Stimulated activated CD8-positive, alpha-beta memory T cell treated with anti-CD3 and anti-CD28 coated beads, Interleukin-4, amount 100 ng/mL, for 4 hours (primary cell): ENCODE results near the gene ZBTB8B.
"Not testable (repeated sequence)": the region's sequence is repeated elsewhere in the genome, so short reads cannot be mapped to it uniquely, and the experiment has no call there.

Experiments used
- DNase-seq, 2 donors: peaks; one replicate each; pipeline ENCODE4 v3.0.0-alpha.2; 2020; ENCODE audit warnings: low read depth in 2 of 2, low spot score in 1 of 2

Gene ZBTB8B

DNA sequence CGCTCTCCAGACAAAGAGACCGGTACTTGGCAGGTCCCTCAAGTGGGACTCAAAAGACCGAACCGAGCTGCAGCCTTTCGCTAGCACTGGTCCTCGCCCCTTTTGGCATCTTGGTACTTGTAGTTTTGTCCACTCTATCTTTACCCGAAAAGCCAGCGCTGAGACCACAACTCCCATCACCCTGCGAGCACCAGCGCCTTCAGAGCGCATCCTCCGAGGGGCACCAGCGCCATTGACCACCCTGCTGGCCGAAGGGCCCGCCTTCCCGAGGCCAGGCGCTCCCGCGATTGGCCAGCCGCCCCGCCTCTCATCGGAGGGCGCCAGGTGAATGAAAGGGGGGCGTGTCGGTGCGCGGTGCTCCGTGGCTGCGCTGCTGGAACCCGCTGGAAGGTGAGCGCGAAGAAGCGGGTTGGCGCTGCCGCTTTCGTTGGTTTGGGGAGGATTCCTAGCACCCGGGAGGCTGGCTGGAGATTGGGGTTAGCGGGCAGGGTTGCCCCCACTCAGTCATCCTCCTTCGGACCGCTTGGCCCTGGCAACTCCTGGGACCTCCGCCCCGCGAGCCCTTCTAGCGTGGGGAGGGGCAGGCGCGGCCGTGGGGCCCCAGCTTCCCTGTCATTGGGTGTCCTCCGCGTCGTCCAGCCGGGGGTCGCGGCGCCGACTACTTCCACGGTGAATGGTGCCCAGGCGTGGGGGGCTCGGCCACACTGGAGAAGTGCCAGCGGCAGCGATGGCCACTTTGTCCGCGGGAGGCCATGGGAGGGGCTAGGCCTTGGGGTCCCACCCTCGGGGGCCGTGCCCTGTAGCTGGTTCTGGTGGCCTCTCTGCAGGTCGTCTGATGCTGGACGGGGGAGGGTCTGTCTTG, at the start of gene ZBTB8B:
Gene ZBTB8B (plus strand): TSS at position 357 of the 862 bp plus-strand sequence. CDS start 5,553 bp downstream, outside the sequence.
- DNase-seq, result no peak

DNA sequence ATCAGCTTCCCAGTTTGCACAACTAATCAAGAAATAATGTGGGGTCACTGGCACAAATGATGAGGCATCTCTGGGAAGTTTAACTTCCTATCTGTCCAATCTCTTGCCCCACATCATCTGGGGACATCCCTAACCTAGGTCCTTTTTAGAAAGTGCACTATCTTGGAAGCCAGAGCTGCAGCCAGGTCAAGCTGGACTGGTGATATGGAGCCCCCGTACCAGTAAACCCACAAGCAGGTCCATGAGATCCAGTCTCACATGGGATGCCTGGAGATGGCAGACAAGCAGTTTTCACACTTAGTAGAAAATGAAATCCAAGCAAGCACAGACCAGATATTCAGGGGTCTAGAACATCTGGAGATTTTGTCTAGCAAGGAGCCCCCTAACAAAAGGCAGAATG, 43.1 kb upstream of the ZBTB8B start:
- DNase-seq, result no peak

DNA sequence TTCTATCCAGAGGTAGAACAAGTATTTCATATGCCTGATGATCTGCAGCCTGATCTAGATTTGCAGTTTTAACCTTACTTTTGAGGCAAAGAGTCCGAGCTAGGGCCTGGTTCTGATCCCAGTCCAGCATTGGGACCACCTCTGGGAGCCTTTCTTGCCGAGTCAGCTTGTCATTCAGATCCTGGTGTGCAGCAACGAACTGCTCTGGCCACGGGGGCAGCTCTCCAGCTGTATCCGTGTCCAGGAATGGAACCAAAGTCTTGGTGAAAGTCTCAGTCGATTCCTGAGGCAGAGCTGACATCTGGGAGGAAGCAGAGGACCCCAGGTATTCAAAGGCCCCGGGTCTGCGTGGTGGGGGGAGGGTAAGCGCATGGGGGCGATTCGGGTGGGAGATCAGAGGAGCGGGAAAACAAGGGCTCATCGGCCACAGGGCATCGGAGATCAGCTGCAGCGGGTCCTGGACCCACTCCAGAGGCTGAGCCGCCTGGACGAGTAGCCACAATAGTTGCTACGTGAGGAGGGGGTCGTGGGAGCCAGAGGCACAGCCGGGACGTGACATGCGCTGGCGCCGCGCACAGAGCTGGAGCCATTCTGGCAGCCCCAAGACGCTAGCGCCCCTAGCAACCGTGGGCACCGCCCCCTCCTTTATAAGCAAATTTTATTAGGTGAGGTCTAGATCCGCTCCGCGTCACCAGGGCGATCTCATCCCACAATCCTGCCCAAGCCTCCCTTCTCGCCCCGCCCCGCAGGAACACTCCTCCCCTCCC, 38.2 kb upstream of the ZBTB8B start:
- DNase-seq, result no peak

DNA sequence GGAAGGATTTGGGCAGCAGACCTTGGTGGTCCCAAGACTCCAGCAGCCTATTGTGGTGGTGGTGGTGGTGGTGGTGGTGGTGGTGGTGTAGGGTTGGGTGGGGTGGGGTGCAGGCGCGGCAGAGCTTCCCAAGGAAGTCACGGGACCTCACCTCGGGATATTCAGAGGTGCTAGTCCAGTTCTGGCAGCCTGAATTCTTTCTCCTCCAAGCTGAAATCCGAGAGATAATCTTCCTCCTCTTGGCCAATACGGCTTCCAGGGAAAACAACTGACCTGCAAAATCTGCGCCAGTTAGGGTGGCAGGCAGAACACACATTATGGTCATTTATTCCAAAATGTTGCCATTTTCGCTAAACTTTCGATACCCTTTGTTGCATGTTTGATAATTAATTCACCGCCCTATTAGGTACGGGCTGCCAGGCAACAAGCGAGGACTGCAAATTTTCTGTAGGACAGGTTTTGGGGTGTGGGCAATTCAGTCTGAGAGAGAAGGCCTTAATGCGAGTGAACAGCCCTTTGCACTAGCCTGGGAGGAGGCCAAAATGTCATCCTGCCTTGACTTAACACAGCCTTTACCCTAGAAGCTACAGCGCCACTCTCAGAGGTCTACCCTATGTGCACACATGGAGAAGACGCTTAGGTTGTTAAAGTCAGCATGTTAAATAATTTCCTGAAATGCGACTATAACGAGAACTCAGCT, 37.5 kb upstream of the ZBTB8B start:
- no peak for DNase-seq

DNA sequence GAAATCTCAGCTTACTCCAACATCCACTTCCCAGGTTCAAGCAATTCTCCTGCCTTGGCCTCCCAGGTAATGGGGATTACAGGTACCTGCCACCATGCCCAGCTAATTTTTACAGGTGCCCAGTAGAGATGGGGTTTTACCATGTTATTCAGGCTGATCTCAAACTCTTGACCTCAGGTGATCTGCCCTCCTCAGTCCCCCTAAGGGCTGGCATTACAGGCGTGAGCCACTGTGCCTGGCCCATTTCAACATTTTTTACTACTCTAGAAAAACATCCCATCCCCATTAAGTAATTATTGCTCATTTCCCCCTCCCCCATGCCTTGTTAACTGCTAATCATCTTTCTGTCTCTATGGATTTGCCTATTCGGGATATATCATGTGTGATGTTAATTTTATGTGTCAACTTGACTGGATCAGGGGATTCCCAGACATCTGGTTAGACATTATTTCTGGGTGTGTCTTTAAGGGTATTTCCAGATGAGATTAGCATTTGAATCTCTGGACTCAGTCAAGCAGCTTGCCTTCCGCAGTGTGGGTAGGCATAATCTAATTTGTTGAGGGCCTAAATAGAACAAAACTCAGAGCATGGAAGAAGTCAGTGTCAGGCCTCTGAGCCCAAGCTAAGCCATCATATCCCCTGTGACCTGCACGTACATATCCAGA, 33.0 kb upstream of the ZBTB8B start:
- no peak for DNase-seq

DNA sequence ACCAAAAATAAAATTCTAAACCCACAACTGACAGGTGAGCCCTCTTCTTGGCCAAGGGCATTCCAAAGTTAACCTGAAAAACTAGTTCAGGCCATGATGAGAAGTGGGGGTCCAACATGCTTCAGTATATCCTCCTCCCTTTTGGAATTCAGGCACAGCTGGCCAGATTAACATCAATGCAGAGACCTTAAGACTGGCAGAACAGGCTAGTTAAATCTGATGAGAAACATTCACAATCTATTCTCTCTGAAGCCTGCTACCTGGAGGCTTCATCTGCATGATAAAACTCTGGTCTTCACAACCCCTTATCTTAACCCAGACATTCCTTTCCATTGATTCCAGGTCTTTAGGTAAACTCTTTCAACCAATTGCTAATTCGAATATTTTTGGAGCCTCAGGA, 26.7 kb upstream of the ZBTB8B start:
- DNase-seq, result no peak

DNA sequence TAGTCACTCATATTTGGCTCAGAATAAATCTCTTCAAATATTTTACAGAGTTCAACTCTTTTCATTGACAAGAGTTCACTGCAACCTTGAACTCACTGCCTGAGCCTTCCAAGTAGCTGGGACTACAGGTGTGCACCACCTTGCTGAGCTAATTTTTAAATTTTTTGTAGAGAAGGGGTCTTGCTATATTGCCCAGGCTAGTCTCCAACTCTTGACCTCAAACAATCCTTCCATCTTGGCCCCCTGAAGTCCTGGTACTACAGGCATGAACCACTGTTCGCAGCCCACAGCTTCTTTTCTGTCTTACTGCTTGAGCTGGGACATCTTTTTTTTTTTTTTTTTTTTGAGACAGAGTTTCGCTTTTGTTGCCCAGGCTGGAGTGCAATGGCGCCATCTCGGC, 26.1 kb upstream of the ZBTB8B start:
- DNase-seq, result not testable (repeated sequence)

DNA sequence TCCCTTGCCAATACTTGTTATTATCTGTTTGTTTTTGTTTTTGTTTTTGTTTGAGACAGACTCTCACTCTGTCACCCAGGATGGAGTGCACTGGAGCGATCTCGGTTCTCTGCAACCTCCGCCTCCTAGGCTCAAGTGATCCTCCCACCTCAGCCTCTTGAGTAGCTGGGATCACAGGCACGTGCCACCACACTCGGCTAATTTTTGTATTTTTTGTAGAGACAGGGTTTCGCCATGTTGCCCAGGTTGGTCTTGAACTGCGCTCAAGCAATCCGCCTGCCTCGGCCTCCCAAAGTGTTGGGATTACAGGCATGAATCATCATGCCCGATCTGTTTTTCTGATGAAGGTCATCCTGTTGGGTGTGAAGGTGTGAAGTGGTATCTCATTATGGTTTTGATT, 23.4 kb upstream of the ZBTB8B start:
- not testable (repeated sequence) for DNase-seq

DNA sequence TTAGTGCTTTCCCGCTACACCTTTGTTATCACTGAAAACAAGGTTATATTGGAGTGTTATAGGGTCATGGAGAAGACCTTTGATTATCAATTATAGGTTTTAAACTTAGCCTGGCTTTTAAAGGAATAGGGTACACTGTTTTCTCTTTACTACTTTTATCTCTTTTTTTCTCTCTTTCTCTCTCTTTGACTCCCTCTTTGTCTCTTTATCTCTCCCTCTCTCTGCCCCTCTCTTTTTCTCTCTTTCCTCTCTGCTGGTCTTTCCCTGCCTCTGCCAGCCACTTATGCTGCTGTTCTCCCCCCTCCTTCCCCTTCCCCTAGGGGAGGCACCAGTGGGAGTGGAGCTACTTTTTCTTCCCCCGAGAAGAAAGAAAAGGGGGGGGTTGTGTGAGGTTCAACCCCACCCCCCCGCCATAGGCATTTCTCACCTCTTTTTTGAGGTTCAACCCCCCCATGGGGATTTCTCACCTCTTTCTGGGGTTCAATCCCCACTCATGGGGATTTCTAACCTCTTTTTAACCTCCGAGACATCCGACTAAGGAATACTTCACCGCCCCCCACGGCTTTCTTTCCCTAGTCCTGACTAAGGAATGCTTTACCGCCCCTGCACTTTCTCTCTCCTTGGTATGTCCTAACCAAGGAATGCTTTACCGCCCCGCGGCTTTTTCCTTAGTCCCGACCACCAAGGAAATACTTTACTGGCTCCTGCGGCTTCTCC, 17.2 kb upstream of the ZBTB8B start:
- no peak for DNase-seq

DNA sequence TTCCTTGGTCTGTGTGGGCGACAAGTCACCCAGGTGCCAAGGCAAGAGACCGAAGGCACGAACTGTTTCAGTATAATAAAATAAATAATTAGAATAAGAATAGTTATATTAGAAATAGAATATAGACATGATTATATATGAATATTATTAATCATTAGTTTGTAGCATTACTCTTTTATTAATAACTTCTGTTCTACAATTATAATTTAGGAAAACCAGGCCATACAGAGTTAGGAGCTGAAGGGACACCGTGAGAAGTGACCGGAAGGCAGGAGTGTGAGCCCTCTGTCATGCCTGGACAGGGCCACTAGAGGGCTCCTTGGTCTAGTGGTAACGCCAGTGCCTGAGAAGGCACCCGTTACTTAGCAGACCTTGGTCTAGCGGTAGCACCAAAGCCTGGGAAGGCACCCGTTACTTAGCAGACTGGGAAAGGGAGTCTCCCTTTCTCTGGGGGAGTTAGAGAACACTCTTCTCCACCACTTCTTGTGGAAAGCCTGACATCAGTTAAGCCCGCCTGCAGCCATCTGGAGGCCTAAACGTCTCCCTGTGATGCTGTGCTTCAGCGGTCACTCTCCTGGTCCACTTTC, 16.6 kb upstream of the ZBTB8B start:
- DNase-seq, result not testable (repeated sequence)

DNA sequence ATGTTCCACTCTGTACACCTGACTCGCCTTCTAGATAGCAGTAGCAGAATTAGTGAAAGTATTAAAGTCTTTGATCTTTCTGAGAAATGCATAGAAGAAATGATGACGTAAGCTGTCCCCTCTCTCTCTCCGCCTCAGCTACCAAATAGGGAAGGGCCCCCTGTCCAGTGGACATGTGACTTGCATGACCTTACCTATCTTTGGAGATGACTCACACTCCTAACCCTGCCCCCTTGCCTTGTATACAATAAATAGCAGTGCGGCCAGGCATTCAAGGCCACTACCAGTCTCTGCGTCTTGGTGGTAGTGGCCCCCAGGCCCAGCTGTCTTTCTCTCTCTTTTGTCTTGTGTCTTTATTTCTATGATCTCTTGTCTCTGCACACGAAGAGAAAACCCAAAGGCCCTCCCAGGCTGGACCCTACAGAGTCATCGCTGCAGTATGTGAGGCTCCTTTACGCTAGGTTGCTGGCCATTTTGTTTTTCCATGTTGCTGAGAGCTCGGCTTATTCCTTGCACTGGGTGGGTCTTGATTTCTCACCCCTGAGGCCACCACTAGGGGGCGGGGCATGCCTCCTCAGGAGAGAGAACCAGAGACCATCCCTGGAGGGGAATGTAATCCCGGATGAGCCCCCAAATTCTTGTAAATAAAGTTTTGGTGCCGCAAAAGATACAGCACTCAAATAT, 16.0 kb upstream of the ZBTB8B start:
- DNase-seq, result no peak

DNA sequence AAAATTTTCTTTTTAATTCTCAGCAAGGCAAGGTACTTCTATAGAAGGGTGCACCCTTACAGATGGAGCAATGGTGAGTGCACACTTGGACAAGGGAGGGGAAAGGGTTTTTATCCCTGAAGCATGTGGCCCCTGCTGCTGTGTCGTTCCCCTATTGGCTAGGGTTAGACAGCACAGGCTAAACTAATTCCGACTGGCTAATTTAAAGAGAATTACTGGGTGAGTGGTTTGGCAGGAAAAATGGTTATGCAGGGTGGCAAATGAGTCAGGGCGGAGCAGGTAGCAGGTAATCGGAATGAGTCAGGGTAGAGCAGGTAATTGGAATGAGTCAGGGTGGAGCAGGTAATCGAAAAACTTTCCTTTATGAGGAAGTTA, 15.4 kb upstream of the ZBTB8B start:
- DNase-seq, result not testable (repeated sequence)

DNA sequence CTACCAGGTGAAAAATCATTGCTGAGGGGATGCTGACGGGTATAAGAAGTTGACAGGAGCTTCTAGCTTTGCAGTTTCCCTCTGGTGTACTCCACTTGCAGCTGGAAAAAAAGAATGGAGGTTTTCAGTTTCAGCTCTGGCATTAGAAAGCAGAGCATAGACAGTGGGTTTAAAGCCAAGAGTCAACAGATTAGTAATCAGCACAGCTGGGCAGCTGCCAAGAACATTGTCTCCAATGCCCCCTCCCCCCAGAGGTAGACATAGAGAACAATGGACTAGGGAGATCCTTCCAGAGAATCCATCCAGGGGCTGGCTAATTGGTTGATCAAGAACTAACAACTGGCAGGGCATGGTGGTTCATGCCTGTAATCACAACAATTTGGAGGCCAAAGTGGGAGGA, 10.1 kb upstream of the ZBTB8B start:
- DNase-seq, result no peak

DNA sequence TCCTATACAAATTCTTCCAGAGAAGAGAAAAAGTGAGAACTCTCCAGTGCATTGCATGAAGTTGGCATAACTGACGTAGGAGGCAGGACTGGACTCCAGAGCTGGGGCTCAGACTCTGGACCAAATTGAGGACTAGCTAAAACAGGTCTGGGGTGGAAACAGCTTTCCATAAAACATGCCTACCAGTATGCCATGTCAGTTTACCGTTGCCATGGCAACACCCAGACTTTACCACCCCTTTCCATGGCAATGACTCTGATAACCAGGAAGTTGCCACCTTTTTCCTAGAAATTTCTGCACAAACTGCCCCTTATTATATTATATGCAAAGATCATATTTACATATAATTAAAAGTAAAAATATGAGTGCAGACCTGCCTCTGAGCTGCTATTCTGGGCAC, 8.9 kb upstream of the ZBTB8B start:
- no peak for DNase-seq

DNA sequence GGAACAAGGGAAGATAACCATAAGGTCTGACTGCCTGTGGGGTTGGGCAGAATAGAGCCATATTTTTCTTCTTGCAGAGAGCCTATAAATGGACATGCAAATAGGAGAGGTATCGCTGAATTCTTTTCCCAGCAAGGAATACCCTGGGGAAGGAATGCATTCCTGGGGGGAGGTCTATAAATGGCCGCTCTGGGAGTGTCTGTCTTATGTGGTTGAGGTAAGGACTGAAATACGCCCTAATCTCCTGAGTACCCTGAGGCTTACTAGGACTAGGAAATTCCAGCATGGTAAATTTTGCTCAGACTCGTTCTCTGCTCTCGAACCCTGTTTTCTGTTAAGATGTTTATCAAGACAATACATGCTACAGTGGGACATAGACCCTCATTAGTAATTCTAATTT, 6.1 kb upstream of the ZBTB8B start:
- DNase-seq, result not testable (repeated sequence)

DNA sequence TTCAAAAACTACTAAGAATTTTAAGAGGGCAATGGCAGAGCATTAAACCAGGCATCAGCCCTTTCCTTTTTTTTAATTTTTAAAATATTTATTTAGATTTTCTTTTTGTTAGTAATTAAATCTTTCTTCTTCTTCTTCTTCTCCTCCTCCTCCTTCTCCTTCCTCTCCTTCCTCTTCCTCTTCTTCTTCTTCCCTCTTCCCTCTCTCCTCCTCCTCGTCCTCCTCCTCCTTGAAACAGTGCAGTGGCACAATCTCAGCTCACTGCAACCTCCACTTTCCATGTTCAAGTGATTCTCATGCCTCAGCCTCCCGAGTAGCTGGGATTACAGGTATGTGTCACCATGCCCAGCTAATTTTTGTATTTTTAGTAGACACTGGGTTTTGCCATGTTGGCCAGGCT, 1.9 kb upstream of the ZBTB8B start:
- not testable (repeated sequence) for DNase-seq

DNA sequence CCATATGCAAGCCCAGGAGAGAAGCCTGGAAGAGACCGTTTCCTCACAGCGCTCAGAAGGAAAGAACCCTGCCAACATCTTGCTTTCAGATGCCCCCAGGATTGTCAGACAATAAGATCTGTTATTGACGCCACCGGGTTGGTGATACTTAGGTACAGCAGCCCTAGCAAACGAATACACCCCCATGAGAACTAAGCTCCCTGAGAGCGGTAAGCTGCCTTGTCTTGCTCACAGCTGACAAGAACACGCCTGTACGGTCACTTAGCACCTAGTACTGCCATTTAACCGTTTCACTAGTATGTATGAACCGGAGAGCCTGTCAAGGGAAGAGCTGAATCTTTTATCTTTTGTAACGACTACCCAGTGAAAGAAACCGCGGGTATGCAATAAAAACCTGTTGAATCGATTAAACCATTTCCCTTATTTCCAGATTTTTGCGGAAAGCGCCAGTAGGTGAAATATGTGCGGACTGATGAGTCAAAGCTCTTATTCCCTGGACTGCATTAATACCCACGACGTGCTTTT, 619 bp upstream of the ZBTB8B start:
- DNase-seq, result no peak

DNA sequence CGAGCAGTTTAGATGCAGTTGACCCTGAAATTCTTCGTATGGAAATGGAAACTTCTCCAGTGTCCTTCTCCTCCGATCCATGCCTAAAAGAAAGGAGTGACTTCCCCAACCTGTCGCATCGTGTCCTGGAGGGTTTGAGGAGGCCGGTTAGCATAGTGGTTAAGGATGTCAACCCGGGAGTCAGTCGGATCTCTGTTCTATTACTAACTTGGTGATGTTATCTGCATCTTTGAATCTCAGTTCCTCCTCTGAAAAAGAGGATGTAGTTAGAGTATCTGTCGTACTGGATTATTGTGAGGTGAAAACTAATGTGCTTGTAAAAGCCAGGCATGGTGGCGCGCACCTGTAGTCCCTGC, 684 bp downstream of the ZBTB8B start:
- DNase-seq, result no peak

DNA sequence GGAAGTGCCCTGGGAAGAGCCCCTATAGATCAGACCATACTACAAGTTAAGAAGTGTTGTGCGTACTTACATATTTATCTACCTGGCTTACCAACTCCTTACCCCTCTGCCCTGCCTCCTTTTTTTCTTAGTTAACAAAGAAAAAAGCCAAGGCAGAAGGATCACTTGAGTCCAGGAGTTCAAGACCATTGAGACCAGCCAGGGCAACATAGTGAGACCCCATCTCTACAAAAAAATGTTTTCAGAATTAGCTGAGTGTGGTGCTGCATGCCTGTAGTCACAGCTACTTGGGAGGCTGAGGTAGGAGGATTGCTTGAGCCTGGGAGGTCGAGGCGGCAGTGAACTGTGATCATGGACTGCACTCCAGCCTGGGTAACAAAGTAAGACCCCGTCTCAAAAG, 1.9 kb downstream of the ZBTB8B start:
- no peak for DNase-seq

DNA sequence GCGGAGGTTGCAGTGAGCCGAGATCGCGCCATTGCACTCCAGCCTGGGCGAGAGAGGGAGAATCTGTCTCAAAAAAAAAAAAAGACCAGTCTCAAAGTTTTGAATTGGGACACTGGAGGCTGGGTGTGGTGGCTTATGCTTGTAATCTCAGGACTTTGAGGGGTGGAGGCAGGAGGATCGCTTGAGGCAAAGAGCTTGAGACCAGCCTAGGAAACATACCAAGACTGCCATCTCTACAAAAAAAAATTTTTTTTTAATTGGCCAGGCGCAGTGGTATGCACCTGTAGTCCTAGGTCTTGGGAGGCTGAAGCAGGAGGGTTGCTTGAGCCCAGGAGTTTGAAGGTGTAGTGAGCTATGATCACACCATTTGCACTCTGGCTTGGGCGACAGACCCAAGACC, 3.9 kb downstream of the ZBTB8B start:
- no peak for DNase-seq
